ENCODE measurements around the gene SLC30A7.

DNA sequence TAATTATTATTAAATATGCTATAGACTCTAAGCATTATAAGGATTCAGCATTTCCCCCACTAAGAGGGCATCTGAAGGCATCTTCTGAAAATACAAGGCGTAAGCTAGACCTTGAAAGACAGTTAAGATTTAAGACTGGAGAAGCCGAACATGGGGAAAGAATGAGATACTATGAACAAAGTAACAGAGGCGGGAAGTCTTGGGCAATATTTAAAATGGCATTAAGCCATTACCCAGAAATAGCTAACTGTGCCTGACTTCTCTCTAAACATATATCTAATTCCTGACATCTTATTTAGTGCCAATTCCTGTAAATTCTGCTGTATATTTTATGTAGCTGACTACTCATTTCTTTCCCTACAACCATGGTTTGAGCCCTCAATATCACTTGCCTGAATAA, 108.8 kb downstream of the SLC30A7 start:
- no peak for TF ChIP-seq FOXA1 (IDR thresholded peaks at IDR 0.05)
- no peak for TF ChIP-seq FOXA1 (CRISPR knock-in tag; IDR thresholded peaks at IDR 0.05)
- TF ChIP-seq POLR2A (IDR thresholded peaks at IDR 0.05; ENCODE audit: insufficient read depth in 1 of 2, low read depth in 2 of 2, low read length in 2 of 2) = no peak
- TF ChIP-seq ZZZ3 (CRISPR knock-in tag; IDR thresholded peaks at IDR 0.05; ENCODE audit: borderline replicate concordance) = no peak
- no peak for TF ChIP-seq ZNF724P (CRISPR knock-in tag; IDR thresholded peaks at IDR 0.05; ENCODE audit: borderline replicate concordance)
- TF ChIP-seq REST (IDR thresholded peaks at IDR 0.05; ENCODE audit: borderline replicate concordance in 1 of 2, low read depth in 1 of 2, low read length in 2 of 2) = no peak
- TF ChIP-seq ATF3 (CRISPR knock-in tag; IDR thresholded peaks at IDR 0.05) = no peak
